ENCODE measurements around the gene GART.

Gene GART

GRCh38 chr21:33549848-33550771 lies 8.2 kb upstream of the GART start:
- no peak overlapping the region for H3K4me3 ChIP-seq (ENCODE audit: low read depth, low read length)
- DNase-seq (ENCODE audit: low read depth) = no peak
- TF ChIP-seq, protein P1, sequence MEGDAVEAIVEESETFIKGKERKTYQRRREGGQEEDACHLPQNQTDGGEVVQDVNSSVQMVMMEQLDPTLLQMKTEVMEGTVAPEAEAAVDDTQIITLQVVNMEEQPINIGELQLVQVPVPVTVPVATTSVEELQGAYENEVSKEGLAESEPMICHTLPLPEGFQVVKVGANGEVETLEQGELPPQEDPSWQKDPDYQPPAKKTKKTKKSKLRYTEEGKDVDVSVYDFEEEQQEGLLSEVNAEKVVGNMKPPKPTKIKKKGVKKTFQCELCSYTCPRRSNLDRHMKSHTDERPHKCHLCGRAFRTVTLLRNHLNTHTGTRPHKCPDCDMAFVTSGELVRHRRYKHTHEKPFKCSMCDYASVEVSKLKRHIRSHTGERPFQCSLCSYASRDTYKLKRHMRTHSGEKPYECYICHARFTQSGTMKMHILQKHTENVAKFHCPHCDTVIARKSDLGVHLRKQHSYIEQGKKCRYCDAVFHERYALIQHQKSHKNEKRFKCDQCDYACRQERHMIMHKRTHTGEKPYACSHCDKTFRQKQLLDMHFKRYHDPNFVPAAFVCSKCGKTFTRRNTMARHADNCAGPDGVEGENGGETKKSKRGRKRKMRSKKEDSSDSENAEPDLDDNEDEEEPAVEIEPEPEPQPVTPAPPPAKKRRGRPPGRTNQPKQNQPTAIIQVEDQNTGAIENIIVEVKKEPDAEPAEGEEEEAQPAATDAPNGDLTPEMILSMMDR (IDR thresholded peaks at IDR 0.05; ENCODE audit: insufficient read depth, low read depth, low read length, missing control alignments) = no peak

GRCh38 chr21:33546086-33546485 lies 4.2 kb upstream of the GART start:
- TF ChIP-seq, protein P1 (IDR thresholded peaks at IDR 0.05; ENCODE audit: insufficient read depth, low read depth, low read length, missing control alignments) = no peak
- no peak overlapping the region for H3K4me3 ChIP-seq (ENCODE audit: low read depth, low read length)
- DNase-seq (ENCODE audit: low read depth) = no peak

GRCh38 chr21:33544451-33545195 lies 2.7 kb upstream of the GART start:
- H3K4me3 ChIP-seq (ENCODE audit: low read depth, low read length) = peak overlapping the region; percentile 86
- DNase-seq (ENCODE audit: low read depth) = no peak
- TF ChIP-seq, protein P1 (IDR thresholded peaks at IDR 0.05; ENCODE audit: insufficient read depth, low read depth, low read length, missing control alignments) = no peak

- TF ChIP-seq, protein P1 (IDR thresholded peaks at IDR 0.05; ENCODE audit: insufficient read depth, low read depth, low read length, missing control alignments) = no peak
- DNase-seq (ENCODE audit: low read depth) = peak; percentile 79
- H3K4me3 ChIP-seq (ENCODE audit: low read depth, low read length) = peak overlapping the region; percentile 86
Measured at GRCh38 chr21:33543505-33544129, 1.7 kb upstream of the GART start.

DNA sequence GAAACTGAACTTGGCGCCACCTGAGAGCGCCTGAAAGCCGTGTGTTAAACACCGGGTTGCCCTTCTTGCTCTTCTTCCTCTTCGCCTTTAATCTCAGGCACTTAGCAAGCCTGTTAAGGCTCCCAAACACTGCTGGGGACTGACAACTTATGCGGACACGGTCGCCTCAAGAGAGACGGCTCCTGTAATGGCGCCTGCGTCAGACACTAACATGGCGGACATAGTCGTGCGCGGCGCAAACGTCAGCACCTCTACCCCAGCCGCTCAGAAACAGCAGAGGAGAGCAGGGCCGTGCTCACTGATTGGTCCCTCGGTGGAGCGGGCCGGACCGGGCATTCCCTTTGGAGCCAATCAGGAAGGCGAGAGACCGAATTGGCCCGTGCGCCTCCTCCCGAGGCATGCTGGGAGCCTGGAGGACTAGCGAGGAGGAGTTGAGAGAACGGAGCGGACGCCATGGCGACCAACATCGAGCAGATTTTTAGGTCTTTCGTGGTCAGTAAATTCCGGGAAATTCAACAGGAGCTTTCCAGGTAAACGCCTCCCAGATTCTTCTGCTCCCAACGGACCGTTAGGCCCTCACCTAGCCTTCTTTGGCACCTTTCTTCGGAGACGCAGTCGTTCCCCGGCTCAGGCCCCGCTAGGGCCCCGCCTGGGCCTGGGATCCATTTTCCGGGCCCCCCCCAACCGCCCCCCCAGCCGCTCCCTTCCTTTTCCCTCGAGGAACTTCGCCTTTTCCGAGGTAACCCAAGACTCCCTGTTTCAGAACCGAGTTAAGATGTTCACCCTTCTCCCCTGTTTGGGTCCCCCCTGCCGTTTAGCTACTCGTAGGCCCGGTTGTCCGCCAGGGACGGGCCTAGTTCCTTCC lies 955 bp upstream of the GART start, which contains the start of gene SON:
Gene SON, plus strand, starts transcription at position 399 of the 865 bp plus-strand sequence. Its CDS starts 55 bp downstream, at position 454.
- peak; percentile 99 for DNase-seq (ENCODE audit: low read depth)
- peak within 1 kb of the TSS; percentile 86 for H3K4me3 ChIP-seq (ENCODE audit: low read depth, low read length)
- TF ChIP-seq, protein P1 (IDR thresholded peaks at IDR 0.05; ENCODE audit: insufficient read depth, low read depth, low read length, missing control alignments) = no peak

Measured in GM12865 (cell line).